ENCODE measurements around the gene PHF23.
A peak's percentile ranks its signal among the peaks of the same experiment; 100 is the strongest.
"Not testable (repeated sequence)": the region's sequence is repeated elsewhere in the genome, so short reads cannot be mapped to it uniquely, and the experiment has no call there.

The PHF23 gene

GRCh38 chr17:7251661-7252175 is 12.5 kb upstream of the PHF23 start, which contains the start of gene CTDNEP1:
TSS of gene CTDNEP1 (minus strand) at chr17:7251734. CDS start at chr17:7251296, 438 bp downstream.
- peak; percentile 98 for DNase-seq (ENCODE audit: extremely low spot score)
- ChIA-PET POLR2A (interaction anchor here (2.5 kb wide), 1 partner anchor 9 kb away, joined by 11 read pairs; the partner anchor contains the start of gene GABARAP), CTCF (interaction anchor here (0.7 to 2.2 kb wide), 4 partner anchors 9 to 44 kb away, joined by 3 to 8 read pairs (median 4); partner anchors contain the start of gene GABARAP)
- TF ChIP-seq CTCF (IDR thresholded peaks at IDR 0.05; ENCODE audit: control extremely low read depth, extremely low read depth, low read depth, missing control alignments): no peak

DNA sequence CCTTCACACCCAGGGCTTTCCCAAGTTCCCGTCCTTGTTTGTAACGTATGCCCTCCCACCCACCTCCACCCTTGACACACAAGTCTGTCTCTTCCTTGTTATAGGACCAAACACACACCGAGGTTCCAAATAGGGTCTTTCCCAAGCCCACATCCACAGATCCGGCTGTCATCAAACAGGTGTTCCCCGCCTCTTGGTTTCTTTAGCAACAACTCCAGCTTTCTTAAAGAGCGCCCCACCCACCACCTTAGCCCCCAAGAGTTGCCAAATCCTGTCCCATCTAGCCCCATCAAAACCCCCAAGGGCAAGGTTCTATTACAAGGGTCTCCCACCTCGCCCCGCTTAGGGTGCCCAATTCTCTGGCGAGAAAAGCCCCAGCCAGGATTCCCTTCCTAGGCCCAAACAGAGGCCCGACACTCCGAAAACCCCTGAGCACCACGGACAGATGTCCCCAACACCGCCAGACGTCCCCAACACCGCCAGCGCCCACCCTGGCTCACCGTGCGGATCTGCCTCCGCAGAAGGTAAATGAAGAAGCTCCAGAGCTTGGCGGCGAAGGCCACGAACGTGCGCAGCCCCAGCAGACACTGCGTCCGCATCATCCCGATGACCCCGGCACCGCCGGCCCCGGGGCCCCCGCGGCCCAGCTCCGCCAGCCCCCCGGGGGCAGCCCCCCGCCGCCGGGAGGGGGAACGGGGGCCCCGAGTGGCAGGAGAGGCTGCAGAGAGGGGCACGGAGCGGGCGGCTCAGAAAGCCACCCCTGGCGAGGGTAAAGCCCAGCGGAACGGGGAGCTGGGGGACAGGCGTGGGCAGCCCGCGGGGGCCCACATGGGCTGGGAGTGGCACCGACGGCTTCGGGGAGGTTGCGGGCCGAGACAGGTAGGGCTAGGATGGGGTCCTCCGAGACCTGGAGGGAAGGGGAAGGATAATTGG is 11.7 kb upstream of the PHF23 start:
- DNase-seq (ENCODE audit: extremely low spot score): no peak
- TF ChIP-seq CTCF (IDR thresholded peaks at IDR 0.05; ENCODE audit: control extremely low read depth, extremely low read depth, low read depth, missing control alignments): no peak
- CTCF ChIA-PET: interaction anchor here (0.7 to 2.2 kb wide), 4 partner anchors 8 to 45 kb away, joined by 3 to 8 read pairs (median 4); partner anchors contain the start of gene GABARAP
- POLR2A ChIA-PET: interaction anchor here (2.5 kb wide), 1 partner anchor 9 kb away, joined by 11 read pairs; the partner anchor contains the start of gene GABARAP

DNA sequence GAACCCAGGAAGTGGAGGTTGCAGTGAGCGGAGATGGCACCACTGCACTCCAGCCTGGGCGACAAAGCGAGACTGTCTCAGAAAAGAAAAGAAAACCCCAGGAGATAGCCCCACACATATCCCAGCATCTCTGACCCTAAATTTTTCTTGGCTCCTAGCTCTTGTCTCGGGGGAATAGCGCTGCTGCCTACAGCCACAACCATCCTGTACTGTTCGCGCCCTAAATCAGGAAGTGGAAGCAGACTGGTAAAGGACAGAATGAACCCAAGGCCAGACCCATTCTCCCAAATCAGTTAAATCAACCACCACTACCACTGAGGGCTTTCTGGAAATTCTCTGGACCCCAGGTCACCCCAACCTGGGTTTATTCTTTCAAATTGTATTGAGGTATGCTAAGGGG is 10.6 kb upstream of the PHF23 start:
- TF ChIP-seq CTCF (IDR thresholded peaks at IDR 0.05; ENCODE audit: control extremely low read depth, extremely low read depth, low read depth, missing control alignments): no peak
- DNase-seq (ENCODE audit: extremely low spot score): no peak
- ChIA-PET CTCF (interaction anchor here (1.1 to 2.2 kb wide), 3 partner anchors 30 to 46 kb away, joined by 3 to 8 read pairs (median 3); partner anchors contain the start of gene SLC2A4), POLR2A (interaction anchor here (2.5 kb wide), 1 partner anchor 8 kb away, joined by 11 read pairs; the partner anchor contains the start of gene GABARAP)

- no peak for TF ChIP-seq CTCF (IDR thresholded peaks at IDR 0.05; ENCODE audit: control extremely low read depth, extremely low read depth, low read depth, missing control alignments)
- POLR2A ChIA-PET: no interaction called here
- CTCF ChIA-PET: interaction anchor here (1.1 to 1.4 kb wide), 2 partner anchors 31 to 32 kb away, joined by 3 read pairs; partner anchors contain the start of gene SLC2A4
- DNase-seq (ENCODE audit: extremely low spot score): no peak
Observed at GRCh38 chr17:7249214-7249613, 10.0 kb upstream of the PHF23 start.

DNA sequence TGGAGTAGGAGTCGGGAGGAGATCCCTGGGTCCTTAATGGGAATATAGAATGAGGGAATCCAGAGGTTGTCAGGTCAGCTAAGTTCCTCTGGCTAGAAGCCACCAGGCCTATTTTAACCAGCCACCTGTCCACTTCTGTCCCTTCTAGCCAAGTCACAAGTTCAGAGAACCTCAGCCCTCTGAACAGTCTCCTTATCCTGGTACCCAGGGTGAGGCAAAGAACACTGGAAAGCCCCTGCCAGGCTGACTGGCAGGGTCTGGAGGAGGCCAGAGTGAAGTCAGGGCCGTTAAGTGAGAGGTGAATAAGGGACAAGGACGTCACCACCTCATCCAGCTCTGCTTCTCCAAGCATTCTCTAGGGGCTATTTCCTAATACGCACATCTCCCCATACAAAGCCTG is 9.5 kb upstream of the PHF23 start:
- TF ChIP-seq CTCF (IDR thresholded peaks at IDR 0.05; ENCODE audit: control extremely low read depth, extremely low read depth, low read depth, missing control alignments): no peak
- ChIA-PET CTCF (interaction anchor here (1.4 kb wide), 1 partner anchor 31 kb away, joined by 3 read pairs; no protein-coding TSS in a partner anchor), POLR2A (no interaction called here)
- no peak for DNase-seq (ENCODE audit: extremely low spot score)

- TF ChIP-seq CTCF (IDR thresholded peaks at IDR 0.05; ENCODE audit: control extremely low read depth, extremely low read depth, low read depth, missing control alignments): no peak
- ChIA-PET CTCF (interaction anchor here (1.5 to 2.5 kb wide), 2 partner anchors 26 to 50 kb away, joined by 3 to 9 read pairs; partner anchors contain the start of gene ACADVL), POLR2A (no interaction called here)
- no peak for DNase-seq (ENCODE audit: extremely low spot score)
Observed at GRCh38 chr17:7246779-7247178, 7.5 kb upstream of the PHF23 start.

GRCh38 chr17:7243838-7244237 is 4.6 kb upstream of the PHF23 start:
- CTCF ChIA-PET; DNase-seq (ENCODE audit: extremely low spot score); POLR2A ChIA-PET: not testable (repeated sequence)
